ENCODE data around the gene GFOD1.
"Not testable (repeated sequence)": the region's sequence is repeated elsewhere in the genome, so short reads cannot be mapped to it uniquely, and the experiment has no call there.

The GFOD1 gene

GRCh38 chr6:13397359-13398068, 89.9 kb downstream of the GFOD1 start:
- in situ Hi-C loops (cut with MboI; ENCODE audit: low pct_unique_long_range_greater_than_20kb, low sequenced_read_pairs), result no loop called here
- peak; percentile 67 for DNase-seq

GRCh38 chr6:13396241-13396792, 91.1 kb downstream of the GFOD1 start:
- no peak for DNase-seq
- in situ Hi-C loops (cut with MboI; ENCODE audit: low pct_unique_long_range_greater_than_20kb, low sequenced_read_pairs), result no loop called here

- in situ Hi-C loops (cut with MboI; ENCODE audit: low pct_unique_long_range_greater_than_20kb, low sequenced_read_pairs), result no loop called here
- peak; percentile 90 for DNase-seq
These were observed 91.8 kb downstream of the GFOD1 start for GRCh38 chr6:13395272-13396237.

- DNase-seq, result no peak
- in situ Hi-C loops (cut with MboI; ENCODE audit: low pct_unique_long_range_greater_than_20kb, low sequenced_read_pairs), result no loop called here
These were observed 94.9 kb downstream of the GFOD1 start for GRCh38 chr6:13392462-13392861.

GRCh38 chr6:13391537-13391936, 95.9 kb downstream of the GFOD1 start:
- in situ Hi-C loops (cut with MboI; ENCODE audit: low pct_unique_long_range_greater_than_20kb, low sequenced_read_pairs), result no loop called here
- DNase-seq, result no peak

GRCh38 chr6:13390658-13391057, 96.7 kb downstream of the GFOD1 start:
- in situ Hi-C loops (cut with MboI; ENCODE audit: low pct_unique_long_range_greater_than_20kb, low sequenced_read_pairs), result no loop called here
- no peak for DNase-seq

- in situ Hi-C loops (cut with MboI; ENCODE audit: low pct_unique_long_range_greater_than_20kb, low sequenced_read_pairs), result not testable (repeated sequence)
These were observed 98.2 kb downstream of the GFOD1 start for GRCh38 chr6:13389237-13389636.

GRCh38 chr6:13388769-13389168, 98.6 kb downstream of the GFOD1 start:
- in situ Hi-C loops (cut with MboI; ENCODE audit: low pct_unique_long_range_greater_than_20kb, low sequenced_read_pairs); DNase-seq: not testable (repeated sequence)

More at GRCh38 chr6:13389237-13389636, 98.2 kb downstream of the GFOD1 start:
- DNase-seq, result not testable (repeated sequence)

- in situ Hi-C loops (cut with MboI; ENCODE audit: low pct_unique_long_range_greater_than_20kb, low sequenced_read_pairs), result no loop called here
These were observed 102.4 kb downstream of the GFOD1 start for GRCh38 chr6:13384966-13385365.

GRCh38 chr6:13384506-13384905, 102.9 kb downstream of the GFOD1 start:
- DNase-seq, result no peak
- in situ Hi-C loops (cut with MboI; ENCODE audit: low pct_unique_long_range_greater_than_20kb, low sequenced_read_pairs), result no loop called here

More at GRCh38 chr6:13384966-13385365, 102.4 kb downstream of the GFOD1 start:
- DNase-seq, result no peak

GRCh38 chr6:13383328-13384163, 103.9 kb downstream of the GFOD1 start:
- in situ Hi-C loops (cut with MboI; ENCODE audit: low pct_unique_long_range_greater_than_20kb, low sequenced_read_pairs), result no loop called here
- no peak for DNase-seq

GRCh38 chr6:13380761-13381160, 106.6 kb downstream of the GFOD1 start:
- in situ Hi-C loops (cut with MboI; ENCODE audit: low pct_unique_long_range_greater_than_20kb, low sequenced_read_pairs), result no loop called here
- DNase-seq, result no peak

GRCh38 chr6:13378669-13379590, 108.5 kb downstream of the GFOD1 start:
- no peak for DNase-seq
- in situ Hi-C loops (cut with MboI; ENCODE audit: low pct_unique_long_range_greater_than_20kb, low sequenced_read_pairs), result no loop called here

- in situ Hi-C loops (cut with MboI; ENCODE audit: low pct_unique_long_range_greater_than_20kb, low sequenced_read_pairs), result no loop called here
- peak; percentile 64 for DNase-seq
These were observed 110.2 kb downstream of the GFOD1 start for GRCh38 chr6:13377054-13377758.

GRCh38 chr6:13375360-13375878, 112.0 kb downstream of the GFOD1 start:
- in situ Hi-C loops (cut with MboI; ENCODE audit: low pct_unique_long_range_greater_than_20kb, low sequenced_read_pairs), result no loop called here
- no peak for DNase-seq

- no peak for DNase-seq
- in situ Hi-C loops (cut with MboI; ENCODE audit: low pct_unique_long_range_greater_than_20kb, low sequenced_read_pairs), result no loop called here
These were observed 113.5 kb downstream of the GFOD1 start for GRCh38 chr6:13373919-13374318.

GRCh38 chr6:13373488-13373886, 113.9 kb downstream of the GFOD1 start:
- DNase-seq, result peak; percentile 39
- in situ Hi-C loops (cut with MboI; ENCODE audit: low pct_unique_long_range_greater_than_20kb, low sequenced_read_pairs), result no loop called here
